ENCODE measurements around the gene DPCD.
"Not testable (repeated sequence)": the region's sequence is repeated elsewhere in the genome, so short reads cannot be mapped to it uniquely, and the experiment has no call there.

DPCD gene

GRCh38 chr10:101624526-101625102, 36.5 kb downstream of the DPCD start:
- DNase-seq: no peak

- no peak for DNase-seq
These were observed 37.8 kb downstream of the DPCD start for GRCh38 chr10:101625821-101626412.

GRCh38 chr10:101629837-101630632, 41.9 kb downstream of the DPCD start:
- DNase-seq: no peak

- DNase-seq: no peak
These were observed 42.5 kb downstream of the DPCD start for GRCh38 chr10:101630633-101630920.

GRCh38 chr10:101631821-101632475, 43.8 kb downstream of the DPCD start:
- no peak for DNase-seq

- not testable (repeated sequence) for DNase-seq
These were observed 45.4 kb downstream of the DPCD start for GRCh38 chr10:101633510-101633909.

GRCh38 chr10:101639141-101639900, 51.2 kb downstream of the DPCD start:
- DNase-seq: no peak

GRCh38 chr10:101643546-101643945, 55.4 kb downstream of the DPCD start:
- DNase-seq: no peak

GRCh38 chr10:101644002-101644401, 55.9 kb downstream of the DPCD start:
- no peak for DNase-seq

- DNase-seq: no peak
These were observed 57.5 kb downstream of the DPCD start for GRCh38 chr10:101645659-101646058.

- DNase-seq: peak; percentile 66
These were observed 58.2 kb downstream of the DPCD start for GRCh38 chr10:101646364-101646763.

- no peak for DNase-seq
These were observed 59.1 kb downstream of the DPCD start for GRCh38 chr10:101647255-101647654.

GRCh38 chr10:101649525-101650085, 61.5 kb downstream of the DPCD start:
- no peak for DNase-seq

- DNase-seq: no peak
These were observed 62.7 kb downstream of the DPCD start for GRCh38 chr10:101650863-101651262.

GRCh38 chr10:101651336-101651735, 63.2 kb downstream of the DPCD start:
- DNase-seq: no peak

- no peak for DNase-seq
These were observed 65.4 kb downstream of the DPCD start for GRCh38 chr10:101653536-101653935.

GRCh38 chr10:101655570-101655969, 67.4 kb downstream of the DPCD start:
- no peak for DNase-seq

- DNase-seq: no peak
These were observed 68.8 kb downstream of the DPCD start for GRCh38 chr10:101656890-101657289.

GRCh38 chr10:101658975-101659374, 70.9 kb downstream of the DPCD start:
- DNase-seq: no peak
